Measurements from ENCODE around the gene ZNF415.
"Not testable (repeated sequence)": the region's sequence is repeated elsewhere in the genome, so short reads cannot be mapped to it uniquely, and the experiment has no call there.

ZNF415 gene

GRCh38 chr19:53132141-53132991, at the start of gene ZNF415:
TSS of gene ZNF415 (minus strand) at chr19:53132910. CDS start at chr19:53122676, 10,234 bp downstream.
- DNase-seq = peak; percentile 35 to 46

DNA sequence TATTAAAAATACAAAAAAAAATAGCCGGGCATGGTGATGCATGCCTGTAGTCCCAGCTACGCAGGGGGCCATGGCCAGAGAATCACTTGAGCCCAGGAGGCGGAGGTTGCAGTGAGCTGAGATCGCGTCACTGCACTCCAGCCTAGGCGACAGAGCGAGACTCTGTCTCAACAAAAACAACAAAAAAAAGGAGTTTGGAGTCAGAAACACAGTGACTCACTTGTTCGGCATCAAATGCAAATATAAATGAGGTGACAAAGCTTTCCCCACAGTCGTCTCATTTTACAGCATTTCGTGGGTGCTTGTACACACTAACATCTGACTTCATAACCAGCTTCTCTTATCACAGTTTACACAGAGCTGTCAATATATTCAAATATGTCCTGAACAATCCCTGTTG, 49.5 kb upstream of the ZNF415 start:
- DNase-seq = no peak

GRCh38 chr19:53177986-53178385, 45.3 kb upstream of the ZNF415 start:
- DNase-seq = no peak

- no peak for DNase-seq
These were observed 40.2 kb upstream of the ZNF415 start for GRCh38 chr19:53172889-53173288.

GRCh38 chr19:53165691-53166091, 33.0 kb upstream of the ZNF415 start:
- no peak for DNase-seq

DNA sequence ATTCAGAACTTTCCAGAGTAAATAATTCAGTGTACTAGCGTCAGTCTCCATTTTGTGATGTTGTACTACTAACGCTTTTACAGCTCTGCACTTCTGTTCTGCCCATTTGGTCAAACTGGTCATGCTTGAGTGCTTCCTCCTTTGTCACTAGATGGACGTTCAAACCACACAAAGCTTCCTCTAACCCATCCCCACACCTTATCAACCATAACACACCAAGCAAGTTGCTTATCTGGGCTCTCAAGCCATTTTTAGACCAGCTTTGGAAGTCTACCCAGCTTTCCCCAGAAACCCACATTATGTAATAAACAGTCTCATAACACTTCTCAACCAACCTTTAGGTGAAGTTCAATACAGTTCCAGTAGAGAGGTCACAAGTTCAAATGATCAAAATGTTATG, 28.4 kb upstream of the ZNF415 start:
- DNase-seq = no peak

DNA sequence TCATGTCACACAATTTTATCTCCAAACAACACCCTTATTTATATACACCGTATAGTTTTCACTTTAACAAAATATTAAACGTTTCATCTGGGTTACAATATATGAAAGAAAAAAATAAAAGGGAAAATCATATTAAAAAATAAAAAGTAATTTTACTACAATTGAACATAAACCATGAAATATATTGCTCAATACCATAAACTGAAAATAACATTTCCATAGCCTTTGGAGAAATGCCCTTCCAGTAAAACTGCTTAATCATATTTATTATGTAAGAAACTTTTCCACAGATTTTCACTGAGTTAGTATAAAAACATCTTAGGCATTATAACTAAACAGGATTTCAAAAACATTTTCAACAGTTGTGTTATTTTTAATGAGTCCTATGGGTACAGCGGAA, 27.6 kb upstream of the ZNF415 start:
- no peak for DNase-seq

DNA sequence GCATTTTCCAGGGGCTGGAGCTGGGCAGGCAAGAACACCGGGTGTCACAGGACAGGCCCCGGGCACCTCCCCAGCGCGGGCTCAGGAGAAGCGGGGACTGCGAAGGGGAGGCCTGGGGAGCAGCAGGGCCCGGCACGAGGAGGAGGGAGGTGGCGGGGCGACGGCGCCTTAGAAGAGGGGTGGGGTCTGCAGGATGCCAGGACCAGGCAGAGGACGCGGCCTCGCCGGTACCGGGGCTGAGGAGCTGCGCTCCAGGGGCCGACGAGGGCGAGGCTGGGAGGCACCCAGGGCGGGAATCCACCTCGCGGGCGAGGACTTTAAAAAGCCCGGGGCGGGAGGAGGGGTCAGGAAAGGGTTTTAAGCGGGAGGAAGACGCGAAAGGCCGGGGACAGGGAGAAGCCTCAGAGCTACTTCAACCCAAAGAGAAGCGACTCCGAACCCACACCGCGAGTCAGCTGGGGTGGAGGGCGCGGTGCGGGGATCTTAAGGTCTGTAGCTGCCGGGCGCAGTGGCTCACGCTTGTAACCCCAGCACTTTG, 25.5 kb upstream of the ZNF415 start:
- peak in 1 of 2 experiments; percentile 7 for DNase-seq

DNA sequence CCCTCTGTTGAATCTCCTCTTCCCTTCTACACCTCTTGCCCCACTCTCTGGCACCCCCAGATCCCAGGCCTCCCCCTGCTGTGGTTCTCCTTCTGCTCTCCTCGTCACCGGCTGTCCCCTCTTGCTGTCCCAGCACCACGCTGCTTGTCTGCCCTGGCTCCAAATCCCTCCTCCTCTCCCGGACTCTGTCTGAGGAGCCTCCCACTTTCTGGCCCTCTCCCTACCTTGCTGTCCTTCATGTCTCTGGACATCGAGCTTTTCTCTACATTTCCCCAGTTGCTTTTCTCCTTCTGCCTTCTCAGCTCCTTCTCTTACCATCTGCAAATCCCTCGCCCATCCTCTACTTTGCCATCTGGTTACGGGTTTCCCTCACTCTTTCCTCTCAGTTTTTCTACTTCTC, 24.9 kb upstream of the ZNF415 start:
- no peak for DNase-seq

DNA sequence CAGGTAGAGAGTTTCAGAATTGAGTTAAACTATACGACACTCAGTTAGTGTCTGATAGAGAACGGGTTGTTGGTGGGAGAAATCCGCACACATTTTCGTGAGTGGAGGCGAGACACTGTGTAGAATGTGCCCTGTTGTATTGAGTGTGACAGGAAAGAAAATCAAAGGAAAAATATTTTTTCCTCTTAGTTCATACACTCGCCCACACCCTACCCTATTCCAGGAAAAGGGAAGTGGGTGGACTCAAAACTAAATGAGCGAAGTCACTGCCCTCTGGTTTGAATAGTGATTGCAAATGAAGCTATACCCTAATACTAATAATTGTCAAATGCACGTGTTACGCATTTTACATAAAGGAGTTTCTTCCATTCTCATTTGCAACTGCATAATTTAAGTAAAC, 24.1 kb upstream of the ZNF415 start:
- DNase-seq = no peak

DNA sequence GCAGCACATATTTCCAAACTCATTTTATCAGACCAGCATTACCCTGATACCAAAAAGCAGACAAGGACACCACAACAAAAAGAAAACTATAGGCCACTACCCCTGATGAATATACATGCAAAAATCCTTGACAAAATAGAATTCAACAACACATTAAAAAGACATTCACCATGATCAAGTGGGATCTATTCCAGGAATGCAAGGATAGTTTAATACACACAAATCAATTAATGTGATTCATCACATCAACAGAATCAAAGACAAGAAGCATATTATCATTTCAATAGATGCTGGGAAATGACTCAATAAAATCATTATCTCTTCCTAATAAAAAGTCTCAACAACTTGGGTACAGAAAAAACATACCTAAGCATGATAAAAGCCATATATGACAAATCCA, 14.9 kb upstream of the ZNF415 start:
- no peak for DNase-seq

- DNase-seq = no peak
These were observed 7.6 kb upstream of the ZNF415 start for GRCh38 chr19:53140351-53140750.

DNA sequence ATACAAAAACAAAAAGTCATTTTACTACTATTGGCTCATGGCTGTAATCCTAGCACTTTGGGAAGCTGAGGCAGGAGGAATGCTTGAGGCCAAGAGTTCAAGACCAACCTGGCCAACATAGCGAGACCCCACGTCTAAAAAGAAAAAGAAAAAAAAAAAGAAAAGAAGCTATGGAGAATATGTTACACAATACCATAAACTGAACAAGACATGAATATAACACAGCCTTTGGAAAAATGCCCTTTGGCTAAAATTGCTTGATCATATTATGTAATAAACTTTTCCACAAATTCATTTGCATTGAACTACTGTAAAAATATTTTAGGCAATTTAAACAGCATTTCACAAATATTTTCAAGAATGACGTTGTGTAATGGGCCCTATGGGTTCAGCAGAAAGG, 3.7 kb upstream of the ZNF415 start:
- DNase-seq = no peak

DNA sequence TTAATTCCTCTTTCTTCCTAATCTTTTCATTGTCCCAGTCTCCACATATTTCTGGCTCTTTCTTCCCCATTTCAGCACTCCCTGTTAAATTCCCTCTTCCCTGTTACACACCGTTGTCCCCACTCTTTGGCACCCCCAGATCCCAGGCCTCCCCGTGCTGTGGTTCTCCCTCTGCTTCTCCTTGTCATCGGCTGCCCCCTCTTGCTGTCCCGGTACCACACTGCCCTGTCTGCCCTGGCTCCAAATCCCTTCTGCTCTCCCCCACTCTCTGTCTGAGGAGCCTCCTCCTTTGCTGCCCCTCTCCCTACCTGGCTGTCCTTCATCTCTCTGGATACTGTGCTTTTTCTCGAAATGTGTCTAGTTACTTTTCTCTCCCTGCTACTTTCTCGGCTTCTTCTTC, 983 bp downstream of the ZNF415 start:
- DNase-seq = no peak

DNA sequence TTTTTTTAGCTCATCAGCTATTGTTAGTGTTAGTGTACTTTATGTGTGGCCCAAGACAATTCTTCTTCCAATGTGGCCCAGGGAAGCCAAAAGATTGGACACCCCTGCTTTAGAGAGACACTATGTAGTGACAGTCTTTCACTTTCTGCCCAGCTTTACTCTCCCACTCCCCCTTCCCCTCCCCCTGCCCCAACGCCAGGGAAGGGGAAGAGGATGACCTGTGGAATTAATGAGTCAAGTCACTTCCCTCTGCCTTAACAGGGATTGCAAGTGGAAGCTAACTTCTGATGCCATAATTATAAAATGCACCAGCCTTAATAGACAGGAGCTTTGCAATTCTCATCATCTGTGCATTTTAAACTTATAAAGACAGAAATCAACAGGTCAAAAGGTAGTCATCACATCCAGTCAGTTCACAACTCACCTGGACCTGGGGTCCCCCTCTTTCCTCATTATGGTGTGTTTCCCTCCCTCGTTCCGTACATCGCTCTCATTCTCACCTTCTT, 1.6 kb downstream of the ZNF415 start:
- peak in 1 of 2 experiments; percentile 5 for DNase-seq

DNA sequence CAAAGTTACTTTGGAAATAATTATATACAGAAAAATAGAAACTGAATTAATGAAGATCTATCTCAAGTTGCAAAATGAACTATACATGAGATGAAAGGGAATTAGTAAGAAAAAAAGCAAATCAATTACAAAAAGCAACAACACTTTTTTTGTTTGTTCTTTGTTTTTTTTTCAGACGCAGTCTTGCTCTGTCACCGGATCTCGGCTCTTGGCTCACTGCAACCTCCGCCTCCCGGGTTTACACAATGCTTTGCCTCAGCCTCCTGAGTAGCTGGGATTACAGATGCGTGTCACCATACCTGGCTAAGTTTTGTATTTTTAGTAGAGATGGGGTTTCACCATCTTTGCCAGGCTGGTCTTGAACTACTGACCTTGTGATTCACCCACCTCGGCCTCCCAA, 2.2 kb downstream of the ZNF415 start:
- DNase-seq = no peak

DNA sequence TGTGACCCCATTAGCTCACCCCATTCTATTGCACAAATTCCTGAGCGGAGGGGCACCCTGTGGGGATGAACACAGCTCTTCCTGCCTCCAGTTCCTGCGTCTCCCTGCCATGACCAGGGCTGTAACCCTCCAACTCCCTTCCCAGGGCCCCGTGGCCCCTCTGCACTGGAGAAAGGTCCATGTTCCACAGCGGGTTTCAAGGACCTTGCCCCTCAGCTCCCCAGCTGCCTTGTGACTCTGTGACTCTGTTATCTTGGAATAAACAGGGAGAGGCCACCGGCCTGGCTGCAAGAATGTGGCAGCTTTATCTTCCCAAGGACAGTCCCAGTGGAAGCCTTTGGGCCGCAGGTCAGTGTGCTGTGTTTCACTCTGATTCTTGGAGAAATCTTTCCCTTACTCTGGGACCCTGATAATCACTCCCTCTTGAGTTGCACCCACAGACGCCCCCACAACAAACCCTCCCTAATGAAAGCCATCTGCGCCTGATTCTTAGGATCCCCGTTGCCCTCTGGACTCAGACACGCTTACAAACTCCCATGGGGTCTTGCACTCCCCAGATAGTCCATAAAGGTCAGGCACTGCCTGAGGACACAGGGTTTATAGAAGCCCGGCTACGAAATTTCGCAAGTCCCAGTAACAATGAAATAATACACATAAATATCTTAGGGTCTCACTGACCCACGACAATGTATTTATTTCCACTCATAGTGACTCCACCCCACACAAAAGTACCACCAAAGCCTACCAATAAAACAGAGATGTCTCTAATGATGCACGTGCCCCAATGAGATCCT, 5.8 kb downstream of the ZNF415 start:
- not testable (repeated sequence) for DNase-seq

- DNase-seq = no peak
These were observed 9.3 kb downstream of the ZNF415 start for GRCh38 chr19:53123400-53123799.

DNA sequence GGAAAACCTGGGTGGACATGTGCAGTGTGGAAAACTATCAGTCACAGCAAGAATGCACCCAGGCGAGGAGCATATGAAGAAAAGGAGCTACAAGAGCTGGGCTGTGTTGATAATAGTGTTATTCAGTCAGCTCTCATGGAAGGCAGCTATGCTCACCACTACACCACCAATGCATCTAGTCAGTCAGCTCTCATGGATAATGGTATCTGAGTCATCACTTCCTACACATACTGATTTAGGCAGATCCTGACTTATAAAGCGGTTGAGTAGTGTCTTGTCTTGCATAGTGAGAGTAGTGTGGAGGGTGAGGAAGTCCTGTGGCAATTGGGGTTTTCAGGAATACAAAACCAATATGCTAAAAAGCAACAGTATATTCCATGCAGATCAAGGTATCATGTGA, 20.4 kb downstream of the ZNF415 start:
- no peak for DNase-seq

GRCh38 chr19:53109527-53109926, 23.2 kb downstream of the ZNF415 start:
- DNase-seq = no peak

DNA sequence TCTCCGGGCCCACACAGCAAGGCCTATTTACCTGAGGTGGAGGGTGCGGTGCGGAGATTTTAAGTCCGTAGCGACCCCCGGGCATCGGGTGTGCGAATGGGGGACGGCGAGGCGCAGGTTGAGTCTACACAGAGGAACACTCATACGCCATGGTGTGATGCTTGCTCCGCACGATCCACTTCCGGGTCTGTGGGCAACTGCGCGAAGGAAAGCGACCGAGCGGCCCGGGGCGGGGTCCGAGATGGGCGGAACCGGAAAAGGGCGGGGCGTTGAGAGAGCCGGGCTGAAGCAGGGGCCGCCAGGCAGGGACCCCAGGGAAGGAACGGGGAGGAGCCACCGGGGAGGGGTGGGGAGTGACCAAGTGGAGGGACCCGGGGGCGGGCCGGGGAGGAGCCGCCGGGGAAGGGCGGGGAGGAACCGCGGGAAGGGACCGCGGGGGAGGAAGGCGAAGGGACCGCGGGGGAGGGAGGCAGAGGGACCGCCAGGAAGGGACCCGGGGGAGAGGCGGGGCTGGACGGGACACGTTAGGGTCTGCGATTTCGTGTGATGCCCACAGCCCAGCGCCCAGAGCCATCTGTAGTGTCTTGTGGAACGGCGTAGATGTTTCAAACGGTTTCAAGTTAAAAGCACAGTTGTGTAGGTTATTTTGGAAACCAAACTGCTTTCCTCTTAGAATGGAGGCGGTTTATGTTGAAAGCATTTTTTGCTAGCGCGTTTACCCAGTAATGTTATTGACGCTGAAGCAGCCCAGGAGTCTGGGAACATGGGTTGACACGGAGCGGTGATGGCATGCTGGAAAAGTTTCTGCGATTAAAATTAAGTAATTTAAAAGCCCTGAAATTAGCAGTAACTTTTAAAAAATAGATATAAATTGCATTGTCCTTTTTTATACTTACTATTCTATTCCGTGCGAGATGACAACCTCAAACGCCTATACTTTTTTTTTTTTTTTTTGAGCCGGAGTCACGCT, 29.2 kb downstream of the ZNF415 start, which contains the start of gene ZNF160:
ZNF160 (minus strand) TSS at position 189 of the 970 bp plus-strand sequence. CDS start 17,146 bp downstream, outside the sequence.
- DNase-seq = peak; percentile 89

- peak in 1 of 2 experiments; percentile 9 for DNase-seq
These were observed 29.9 kb downstream of the ZNF415 start for GRCh38 chr19:53102756-53103233.
